K562 (cell line): ENCODE measurements around the gene LRP6. TPM values are rescaled to one million over a fixed set of nuclear protein-coding genes. Genes with fewer than 3 reads are reported as not detected.

Experiments
- ATAC-seq: fragments of 200-7000 bp; cut with Tn5 transposase; 3 replicates; pipeline ENCODE4 v1.9.1; 2020; ENCODE audit warnings: moderate library complexity
- BruUV-seq: library from RNA; stranded (reverse); fragments of 400-500 nt; replicated peaks from 2 replicates; lab custom pipeline; 2021; lab: Mats Ljungman, UMichigan
- CTCF ChIA-PET: fragments of 300-600 bp; formaldehyde crosslinking; extraction: SDS; loops from one replicate; lab custom pipeline; 2021; ENCODE audit warnings: low intra/inter-chr PET ratio; lab: Yijun Ruan, JAX
- POLR2A ChIA-PET: fragments of 300-600, 350-650 bp; sonication (Branson Sonifier 250); formaldehyde crosslinking; extraction: SDS; loops from one replicate; lab custom pipeline; 2021; ENCODE audit warnings: antibody characterized with exemption, inconsistent platforms; lab: Yijun Ruan, JAX
- DNase-seq, 4 experiments: peaks; one replicate each; pipeline versions ENCODE4 v3.0.0 to v3.0.0-alpha.2; 2011 to 2018; ENCODE audit warnings: low spot score in 3 of 4, mixed read lengths in 3 of 4; ENCODE audit errors: extremely low read depth in 1 of 4
- FAIRE-seq: peaks from 2 replicates; lab custom pipeline; 2011; peaks lifted over from hg19 to GRCh38; lab: Jason Lieb, UNC
- H2AFZ ChIP-seq: 2 replicates; pipeline ENCODE4 v1.6.0; 2011; ENCODE audit warnings: low read depth, low read length, control low read depth, inconsistent platforms
- H3K27ac ChIP-seq: fragments of 200-600 bp; 3 replicates; pipeline ENCODE4 v1.8.0; 2011; ENCODE audit warnings: low read depth, mild to moderate bottlenecking, control low read depth, inconsistent platforms, low read length, moderate library complexity, mixed read lengths; ENCODE audit errors: extremely low read depth
- H3K27me3 ChIP-seq, 2 experiments: fragments of 300-600 bp in 1 of 2; 2 replicates in 1 of 2; 3 replicates in 1 of 2; pipeline versions ENCODE4 v1.6.0 to v1.8.0; 2011; ENCODE audit warnings: inconsistent platforms in 2 of 2, low read length in 2 of 2, mild to moderate bottlenecking in 1 of 2, mixed read lengths in 1 of 2, moderate library complexity in 1 of 2; ENCODE audit not compliant: control insufficient read depth in 2 of 2, insufficient read depth in 2 of 2
- H3K36me3 ChIP-seq: fragments of 300-600 bp; 3 replicates; pipeline ENCODE4 v1.8.0; 2011; ENCODE audit warnings: mild to moderate bottlenecking, low read length, inconsistent platforms; ENCODE audit not compliant: control insufficient read depth, insufficient read depth
- H3K4me1 ChIP-seq, 2 experiments: fragments of 200-600 bp in 1 of 2; replicated peaks in 1 of 2; 2 replicates in 1 of 2; 3 replicates in 1 of 2; pipeline versions ENCODE4 v1.5.1 to v1.8.0; 2011; ENCODE audit warnings: inconsistent platforms in 2 of 2, low read length in 2 of 2, mild to moderate bottlenecking in 1 of 2, mixed read lengths in 1 of 2, moderate library complexity in 1 of 2; ENCODE audit not compliant: control insufficient read depth in 2 of 2, insufficient read depth in 2 of 2
- H3K4me2 ChIP-seq: 2 replicates; pipeline ENCODE4 v1.6.1; 2011; ENCODE audit warnings: low read length, control low read depth, inconsistent platforms, mixed read lengths; ENCODE audit not compliant: insufficient read depth
- H3K4me3 ChIP-seq: fragments of 200-600 bp; sonication (generic), shearing (Covaris generic); 2 replicates; pipeline ENCODE4 v1.5.1; 2016; ENCODE audit warnings: control low read depth, inconsistent platforms
- H3K79me2 ChIP-seq: fragments of 200-600 bp; 3 replicates; pipeline ENCODE4 v1.8.0; 2011; ENCODE audit warnings: low read length, inconsistent platforms; ENCODE audit not compliant: control insufficient read depth, insufficient read depth
- H3K9ac ChIP-seq, 2 experiments: 2 replicates each; pipeline versions ENCODE4 v1.6.0 to v1.6.1; 2011; ENCODE audit warnings: low read depth in 2 of 2, low read length in 2 of 2, control low read depth in 1 of 2, inconsistent platforms in 1 of 2, mild to moderate bottlenecking in 1 of 2, mixed read lengths in 1 of 2; ENCODE audit not compliant: insufficient read depth in 1 of 2
- H3K9me1 ChIP-seq: one replicate; pipeline ENCODE4 v1.6.0; 2011; ENCODE audit warnings: inconsistent platforms, mild to moderate bottlenecking, low read length, moderate library complexity; ENCODE audit not compliant: control insufficient read depth, insufficient read depth
- H3K9me3 ChIP-seq: replicated peaks from 2 replicates; pipeline ENCODE4 v1.5.1; 2011; ENCODE audit warnings: low read depth, low read length, inconsistent platforms; ENCODE audit not compliant: control insufficient read depth, insufficient read depth
- H4K20me1 ChIP-seq: replicated peaks from 2 replicates; pipeline ENCODE4 v1.6.1; 2011; ENCODE audit warnings: low read length, inconsistent platforms, mixed read lengths; ENCODE audit not compliant: control insufficient read depth, insufficient read depth
- AFF4 ChIP-seq: sonication (generic); formaldehyde crosslinking; IDR thresholded peaks from 2 replicates; pipeline ENCODE4 v1.8.0; 2023; ENCODE audit warnings: mild to moderate bottlenecking, missing genetic modification reagents
- ELF4 ChIP-seq: fragments of 450-650 bp; formaldehyde crosslinking; IDR thresholded peaks from 2 replicates; pipeline ENCODE4 v1.4.0; 2022; ENCODE audit warnings: missing genetic modification characterization
- KHSRP ChIP-seq: fragments of 450-650 bp; IDR thresholded peaks from 2 replicates; pipeline ENCODE4 v1.6.1; 2017
- MECOM ChIP-seq: fragments of 250-450 bp; sonication (Bioruptor Pico); IDR thresholded peaks from 2 replicates; pipeline ENCODE4 v1.8.0; 2022; ENCODE audit warnings: inconsistent platforms
- MTA1 ChIP-seq: fragments of 450-650 bp; IDR thresholded peaks from 2 replicates; pipeline ENCODE4 v1.6.1; 2017; ENCODE audit warnings: borderline replicate concordance
- NFE2L1 ChIP-seq: fragments of 450-650 bp; IDR thresholded peaks from 2 replicates; pipeline ENCODE4 v1.6.1; 2016; ENCODE audit warnings: missing genetic modification characterization, low read depth, mild to moderate bottlenecking, missing compliant biosample characterization, moderate library complexity, borderline replicate concordance
- SRSF7 ChIP-seq: fragments of 200-400 bp; formaldehyde crosslinking; optimal IDR thresholded peaks from 2 replicates; pipeline ENCODE3; 2017; ENCODE audit warnings: mild to moderate bottlenecking, low read depth, low read length
- STAT5A ChIP-seq: IDR thresholded peaks from 2 replicates; pipeline ENCODE4 v1.6.1; 2012; ENCODE audit warnings: low read length, inconsistent platforms, borderline replicate concordance
- TBL1XR1 ChIP-seq, 2 experiments: IDR thresholded peaks; 2 replicates each; pipeline ENCODE4 v1.6.1; 2012; ENCODE audit warnings: improper control_type of control experiment in 2 of 2, low read length in 2 of 2, mild to moderate bottlenecking in 1 of 2
- WHSC1 ChIP-seq: IDR thresholded peaks from one replicate; pipeline ENCODE4 v1.6.1; 2012; ENCODE audit warnings: low read length, control low read depth, inconsistent platforms
- ZBTB17 ChIP-seq: fragments of 450-650 bp; formaldehyde crosslinking; IDR thresholded peaks from 2 replicates; pipeline ENCODE4 v1.4.0; 2020; ENCODE audit warnings: mild to moderate bottlenecking
- ZC3H11A ChIP-seq: IDR thresholded peaks from 2 replicates; pipeline ENCODE4 v1.6.1; 2012; ENCODE audit warnings: low read depth, low read length, improper control_type of control experiment
- ZC3H8 ChIP-seq: fragments of 450-650 bp; IDR thresholded peaks from 2 replicates; pipeline ENCODE4 v1.6.1; 2017
- ZNF134 ChIP-seq: fragments of 250-450 bp; sonication (Bioruptor Pico); conservative IDR thresholded peaks from 2 replicates; pipeline ENCODE4 v1.4.0; 2020
- WGBS: fragments of 100-300 bp; shearing (Covaris generic); methylation state at CpG from one replicate; pipeline ENCODE4 v1.1.6; 2016; ENCODE audit warnings: low coverage, mixed read lengths; ENCODE audit not compliant: insufficient coverage; ENCODE audit errors: missing lambda C conversion rate; 5-methylcytosine and 5-hydroxymethylcytosine counted together
- in situ Hi-C: fragments of 300-500 bp; cut with MboI; formaldehyde crosslinking; loops from 4 replicates; pipeline ENCODE4 v1.15.0; 2018; ENCODE audit warnings: inconsistent platforms, mixed read lengths
- intact Hi-C: fragments of 100-400 bp; cut with micrococcal nuclease; formaldehyde crosslinking; loops from 2 replicates; pipeline ENCODE4 v1.14.2; 2022
- polyA plus RNA-seq, 8 experiments: library from polyadenylated mRNA; depleted of rRNA in 4 of 8; stranded (reverse) in 5 of 8; unstranded in 3 of 8; fragments of >200 nt; fragmentation: Nextera tagmentation in 2 of 8; fragmentation: Illumina TruSeq in 1 of 8; extraction: Ambion mirVana in 2 of 8; extraction: Trizol in 1 of 8; gene quantifications; 2 replicates each; pipeline versions ENCODE4 v1.2.1 to v1.2.3, GENCODE V29; 2011 to 2014; ENCODE audit warnings: inconsistent platforms in 1 of 8, missing spikeins in 1 of 8
- total RNA-seq, 7 experiments: library from RNA; depleted of rRNA in 6 of 7; stranded (reverse); fragments of >200 nt in 6 of 7; fragmentation: Illumina TruSeq in 2 of 7; extraction: Trizol in 2 of 7; gene quantifications; 2 replicates each; pipeline versions ENCODE4 v1.2.1 to v1.2.3, GENCODE V29; 2011 to 2021; ENCODE audit warnings: low replicate concordance in 1 of 7
- TF ChIP-seq, protein P1 (sequence below), 2 experiments: IDR thresholded peaks; 2 replicates each; pipeline ENCODE4 v1.6.1; 2011; ENCODE audit warnings: borderline replicate concordance in 1 of 2, control low read depth in 1 of 2, low read depth in 1 of 2, low read length in 1 of 2, mild to moderate bottlenecking in 1 of 2, mixed read lengths in 1 of 2, moderate library complexity in 1 of 2; ENCODE audit not compliant: insufficient read depth in 1 of 2, insufficient read length in 1 of 2, poor library complexity in 1 of 2, severe bottlenecking in 1 of 2; ENCODE audit errors: extremely low read depth in 1 of 2
- TF ChIP-seq, protein P2 (sequence below): sonication (generic); formaldehyde crosslinking; IDR thresholded peaks from 2 replicates; pipeline ENCODE4 v1.4.0; 2020; ENCODE audit warnings: mild to moderate bottlenecking, missing genetic modification reagents

The LRP6 gene
- total and polyA plus RNA-seq, 9 of the 15 experiments (the other 6 are each of a cell fraction or from before 2014, with no cell fraction given): 3.0 to 17.0 (median 10.8) TPM

DNA sequence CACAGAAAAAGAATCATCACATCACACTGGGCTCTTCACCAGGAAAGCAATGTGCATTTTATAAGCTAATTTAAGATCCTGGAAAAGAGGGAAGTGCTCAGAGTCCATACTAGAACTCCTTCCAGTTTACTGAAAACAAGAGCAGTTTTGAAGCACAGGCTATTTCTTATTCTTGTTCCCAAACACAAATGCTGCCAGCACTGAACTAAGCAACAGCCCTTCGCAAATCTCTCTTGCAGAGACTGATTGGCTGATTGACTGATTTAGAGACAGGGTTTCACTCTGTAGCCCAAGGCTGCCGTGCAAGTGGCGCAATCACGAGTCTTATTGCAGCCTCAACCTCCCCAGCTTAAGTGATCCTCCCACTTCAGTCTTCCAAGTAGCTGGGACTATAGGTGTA is 151.3 kb downstream of the LRP6 start:
- intact Hi-C loops (no loop called here), in situ Hi-C loops (no loop called here)
- H3K9ac ChIP-seq: no peak overlapping the region
- no peaks in the 10 kb centered on the region for H3K27me3 ChIP-seq
- H3K4me2 ChIP-seq: no peak overlapping the region
- no peaks in the 10 kb centered on the region for H4K20me1 ChIP-seq
- no peak overlapping the region for H2AFZ ChIP-seq
- no peaks in the 10 kb centered on the region for H3K9me3 ChIP-seq
- CTCF ChIA-PET: no interaction called here
- H3K36me3 ChIP-seq: peaks cover 10% of the 10 kb centered on the region; the same call in 1 of the 3 replicates
- WGBS: 91% methylated on average over 3 of the region's 4 CpGs
- FAIRE-seq: no peak
- no peak for ATAC-seq
- H3K9me1 ChIP-seq: no peaks in the 10 kb centered on the region
- no TSS peak for BruUV-seq
- no peaks in the 10 kb centered on the region for H3K4me1 ChIP-seq
- H3K27ac ChIP-seq: no peak overlapping the region
- H3K4me3 ChIP-seq: no peak overlapping the region
- POLR2A ChIA-PET: interaction anchor here (1.4 kb wide), 1 partner anchor 12 kb away, joined by 3 read pairs; no protein-coding TSS in a partner anchor
- no peak for DNase-seq
- no peaks in the 10 kb centered on the region for H3K79me2 ChIP-seq
- no peak for TF ChIP-seq KHSRP
- no peak for TF ChIP-seq ZBTB17 (CRISPR knock-in tag)
- no peak for TF ChIP-seq STAT5A
- no peak for TF ChIP-seq WHSC1
- no peak for TF ChIP-seq NFE2L1 (tag)
- TF ChIP-seq ZNF134 (CRISPR knock-in tag): no peak
- TF ChIP-seq ZC3H11A: no peak
- no peak for TF ChIP-seq TBL1XR1 (IDR thresholded peaks at IDR 0.05; ENCODE audit: low read length in 2 of 2)
- TF ChIP-seq, protein P1, sequence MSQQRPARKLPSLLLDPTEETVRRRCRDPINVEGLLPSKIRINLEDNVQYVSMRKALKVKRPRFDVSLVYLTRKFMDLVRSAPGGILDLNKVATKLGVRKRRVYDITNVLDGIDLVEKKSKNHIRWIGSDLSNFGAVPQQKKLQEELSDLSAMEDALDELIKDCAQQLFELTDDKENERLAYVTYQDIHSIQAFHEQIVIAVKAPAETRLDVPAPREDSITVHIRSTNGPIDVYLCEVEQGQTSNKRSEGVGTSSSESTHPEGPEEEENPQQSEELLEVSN (IDR thresholded peaks at IDR 0.05; ENCODE audit: borderline replicate concordance in 1 of 2, extremely low read depth in 1 of 2, insufficient read depth in 1 of 2, insufficient read length in 1 of 2, low read depth in 1 of 2, low read length in 1 of 2, poor library complexity in 1 of 2, severe bottlenecking in 1 of 2): no peak
- no peak for TF ChIP-seq ELF4 (CRISPR knock-in tag)
- no peak for TF ChIP-seq AFF4 (CRISPR knock-in tag)
- TF ChIP-seq ZC3H8: no peak
- no peak for TF ChIP-seq MTA1
- no peak for TF ChIP-seq MECOM
- TF ChIP-seq SRSF7: no peak
- TF ChIP-seq, protein P2, sequence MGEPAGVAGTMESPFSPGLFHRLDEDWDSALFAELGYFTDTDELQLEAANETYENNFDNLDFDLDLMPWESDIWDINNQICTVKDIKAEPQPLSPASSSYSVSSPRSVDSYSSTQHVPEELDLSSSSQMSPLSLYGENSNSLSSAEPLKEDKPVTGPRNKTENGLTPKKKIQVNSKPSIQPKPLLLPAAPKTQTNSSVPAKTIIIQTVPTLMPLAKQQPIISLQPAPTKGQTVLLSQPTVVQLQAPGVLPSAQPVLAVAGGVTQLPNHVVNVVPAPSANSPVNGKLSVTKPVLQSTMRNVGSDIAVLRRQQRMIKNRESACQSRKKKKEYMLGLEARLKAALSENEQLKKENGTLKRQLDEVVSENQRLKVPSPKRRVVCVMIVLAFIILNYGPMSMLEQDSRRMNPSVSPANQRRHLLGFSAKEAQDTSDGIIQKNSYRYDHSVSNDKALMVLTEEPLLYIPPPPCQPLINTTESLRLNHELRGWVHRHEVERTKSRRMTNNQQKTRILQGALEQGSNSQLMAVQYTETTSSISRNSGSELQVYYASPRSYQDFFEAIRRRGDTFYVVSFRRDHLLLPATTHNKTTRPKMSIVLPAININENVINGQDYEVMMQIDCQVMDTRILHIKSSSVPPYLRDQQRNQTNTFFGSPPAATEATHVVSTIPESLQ (CRISPR knock-in tag): no peak
